GM23338 (cell line): Measurements from ENCODE around the gene TENM3. TPM values are rescaled to one million over a fixed set of nuclear protein-coding genes. Genes with fewer than 3 reads are reported as not detected.

Experiments used
- ATAC-seq: fragments of 200-7000 bp; cut with Tn5 transposase; 3 replicates; pipeline ENCODE4 v1.9.1; 2020
- DNase-seq: peaks from one replicate; pipeline ENCODE4 v3.0.0-alpha.2; 2015; ENCODE audit warnings: low spot score
- H2AFZ ChIP-seq: fragments of 200-600 bp; sonication (generic); 2 replicates; pipeline ENCODE4 v1.8.0; 2016; ENCODE audit warnings: antibody characterized with exemption, mild to moderate bottlenecking, moderate library complexity
- H3F3A ChIP-seq: fragments of 200-600 bp; sonication (generic); replicated peaks from 2 replicates; pipeline ENCODE4 v1.8.0; 2017; ENCODE audit warnings: antibody characterized with exemption, mixed run types, low read depth
- H3K27ac ChIP-seq: fragments of 200-600 bp; sonication (generic); 2 replicates; pipeline ENCODE4 v1.6.1; 2016; ENCODE audit warnings: low read depth
- H3K27me3 ChIP-seq: fragments of 200-600 bp; sonication (generic); 2 replicates; pipeline ENCODE4 v1.8.0; 2016; ENCODE audit warnings: mild to moderate bottlenecking, mixed run types, moderate library complexity; ENCODE audit not compliant: insufficient read depth
- H3K36me3 ChIP-seq: fragments of 200-600 bp; sonication (generic); 2 replicates; pipeline ENCODE4 v1.8.0; 2016; ENCODE audit warnings: mild to moderate bottlenecking; ENCODE audit not compliant: insufficient read depth
- H3K4me1 ChIP-seq: fragments of 200-600 bp; sonication (generic); 2 replicates; pipeline ENCODE4 v1.8.0; 2016; ENCODE audit warnings: mild to moderate bottlenecking, moderate library complexity; ENCODE audit not compliant: insufficient read depth
- H3K4me2 ChIP-seq: fragments of 200-600 bp; sonication (generic); 2 replicates; pipeline ENCODE4 v1.7.1; 2017; ENCODE audit warnings: mixed run types
- H3K4me3 ChIP-seq: fragments of 200-600 bp; sonication (generic); 2 replicates; pipeline ENCODE4 v1.6.1; 2016; ENCODE audit warnings: mixed run types
- H3K79me2 ChIP-seq: fragments of 200-600 bp; sonication (generic); replicated peaks from 2 replicates; pipeline ENCODE4 v1.8.0; 2017; ENCODE audit warnings: mild to moderate bottlenecking; ENCODE audit not compliant: insufficient read depth
- H3K9me2 ChIP-seq: fragments of 200-600 bp; sonication (generic); 2 replicates; pipeline ENCODE4 v1.8.0; 2017; ENCODE audit not compliant: insufficient read depth
- H4K20me1 ChIP-seq: fragments of 200-600 bp; sonication (generic); replicated peaks from 2 replicates; pipeline ENCODE4 v1.8.0; 2017; ENCODE audit warnings: mild to moderate bottlenecking; ENCODE audit not compliant: insufficient read depth
- H3K27ac Mint-ChIP-seq: 2 replicates; pipeline ENCODE4 v1.8.0; 2020; ENCODE audit warnings: inconsistent platforms, mild to moderate bottlenecking, moderate library complexity, mixed read lengths
- H3K27me3 Mint-ChIP-seq: 3 replicates; pipeline ENCODE4 v1.8.0; 2022; ENCODE audit warnings: low read depth, mild to moderate bottlenecking, moderate library complexity, mixed read lengths, inconsistent platforms; ENCODE audit not compliant: insufficient read depth, poor library complexity
- H3K36me3 Mint-ChIP-seq: 3 replicates; pipeline ENCODE4 v1.8.0; 2021; ENCODE audit warnings: low read depth, mild to moderate bottlenecking, inconsistent platforms, moderate library complexity, mixed read lengths
- H3K4me1 Mint-ChIP-seq: 3 replicates; pipeline ENCODE4 v1.8.0; 2020; ENCODE audit warnings: mild to moderate bottlenecking, inconsistent platforms, mixed read lengths
- H3K4me3 Mint-ChIP-seq: 3 replicates; pipeline ENCODE4 v1.8.0; 2021; ENCODE audit warnings: moderate library complexity, mild to moderate bottlenecking, inconsistent platforms, mixed read lengths
- H3K9me3 Mint-ChIP-seq: 3 replicates; pipeline ENCODE4 v1.8.0; 2020; ENCODE audit warnings: moderate library complexity, mild to moderate bottlenecking, inconsistent platforms, mixed read lengths
- CTCF ChIP-seq, 2 experiments: fragments of 200-600 bp in 1 of 2; sonication (generic) in 1 of 2; conservative IDR thresholded peaks; 2 replicates each; pipeline versions ENCODE4 v1.5.1 to v1.6.1; 2016 to 2017; ENCODE audit warnings: antibody characterized with exemption in 2 of 2, low read depth in 2 of 2, mild to moderate bottlenecking in 2 of 2, moderate library complexity in 1 of 2
- ETS1 ChIP-seq: IDR thresholded peaks from 2 replicates; pipeline ENCODE4 v1.6.1; 2016; ENCODE audit warnings: antibody characterized with exemption
- EZH2 ChIP-seq: fragments of 200-600 bp; sonication (generic); IDR thresholded peaks from one replicate; pipeline ENCODE4 v1.8.0; 2017; ENCODE audit warnings: antibody characterized with exemption, mild to moderate bottlenecking, low read depth; ENCODE audit not compliant: unreplicated experiment
- EZH2phosphoT487 ChIP-seq: fragments of 200-600 bp; sonication (generic); IDR thresholded peaks from one replicate; pipeline ENCODE4 v1.8.1; 2018; ENCODE audit warnings: antibody characterized with exemption; ENCODE audit not compliant: unreplicated experiment
- JUNB ChIP-seq: IDR thresholded peaks from one replicate; pipeline ENCODE4 v1.6.1; 2016; ENCODE audit warnings: antibody characterized with exemption; ENCODE audit not compliant: unreplicated experiment
- NANOG ChIP-seq: IDR thresholded peaks from 2 replicates; pipeline ENCODE4 v1.6.1; 2016; ENCODE audit warnings: antibody characterized with exemption, borderline replicate concordance
- REST ChIP-seq: IDR thresholded peaks from one replicate; pipeline ENCODE4 v1.6.1; 2018; ENCODE audit warnings: antibody characterized with exemption; ENCODE audit not compliant: unreplicated experiment
- STAT1 ChIP-seq: IDR thresholded peaks from one replicate; pipeline ENCODE4 v1.6.1; 2016; ENCODE audit warnings: antibody characterized with exemption; ENCODE audit not compliant: unreplicated experiment
- ZNF114 ChIP-seq: fragments of 250-450 bp; sonication (Bioruptor Pico); IDR thresholded peaks from 2 replicates; pipeline ENCODE4 v1.5.0; 2020; ENCODE audit warnings: mild to moderate bottlenecking, moderate library complexity
- ZNF331 ChIP-seq: fragments of 250-450 bp; sonication (Bioruptor Pico); IDR thresholded peaks from 2 replicates; pipeline ENCODE4 v1.5.0; 2020; ENCODE audit warnings: low read depth, mild to moderate bottlenecking, moderate library complexity
- polyA plus RNA-seq: library from polyadenylated mRNA; unstranded; fragments of >200 nt; fragmentation: Nextera tagmentation; extraction: Ambion mirVana; gene quantifications from 2 replicates; pipeline ENCODE4 v1.2.1, GENCODE V29; 2016
- total RNA-seq: library from RNA; depleted of rRNA; stranded (reverse); fragments of >200 nt; shearing (Covaris generic); gene quantifications from 2 replicates; pipeline ENCODE4 v1.2.3, GENCODE V29; 2014

The TENM3 gene
- total and polyA plus RNA-seq, 2 experiments from 2014 or later = 22.2 to 128 TPM

GRCh38 chr4:182847576-182848450 lies 604.6 kb downstream of the TENM3 start (continued):
- TF ChIP-seq ETS1 (no peak), CTCF (conservative IDR thresholded peaks at IDR 0.05; ENCODE audit: low read depth in 2 of 2) (no peak), REST (no peak)

GRCh38 chr4:182848685-182849084 lies 605.5 kb downstream of the TENM3 start:
- DNase-seq = no peak
- TF ChIP-seq REST (no peak), NANOG (no peak), JUNB (no peak), STAT1 (no peak), EZH2 (no peak), ZNF114 (no peak), ZNF331 (no peak), EZH2phosphoT487 (no peak), ETS1 (no peak)
- Histone ChIP-seq H3K27me3 (no peaks in the 10 kb centered on the region), H3K36me3 (no peaks in the 10 kb centered on the region), H2AFZ (no peak overlapping the region), H3K4me3 (no peak overlapping the region), H3K4me2 (no peak overlapping the region), H3K9me2 (no peaks in the 10 kb centered on the region), H4K20me1 (no peaks in the 10 kb centered on the region), H3F3A (no peaks in the 10 kb centered on the region), H3K79me2 (no peaks in the 10 kb centered on the region), H3K27ac (no peak overlapping the region), H3K4me1 (no peaks in the 10 kb centered on the region)
- peaks cover 3% of the 10 kb centered on the region; the same call in 2 of the 3 replicates for H3K36me3 Mint-ChIP-seq
- peaks cover 12% of the 10 kb centered on the region for H3K9me3 Mint-ChIP-seq
- ATAC-seq = no peak
- H3K27ac Mint-ChIP-seq = no peak overlapping the region
- H3K4me3 Mint-ChIP-seq = no peak overlapping the region
- peaks cover 12% of the 10 kb centered on the region for H3K4me1 Mint-ChIP-seq
- H3K27me3 Mint-ChIP-seq = peaks cover 4% of the 10 kb centered on the region
